ENCODE measurements around the gene CYBRD1.

CYBRD1 gene

GRCh38 chr2:171554991-171555615, 32.8 kb downstream of the CYBRD1 start:
- DNase-seq (ENCODE audit: low spot score), result no peak
- TF ChIP-seq CTCF (IDR thresholded peaks at IDR 0.05; ENCODE audit: extremely low read depth, missing control alignments), result no peak

- no peak for TF ChIP-seq CTCF (IDR thresholded peaks at IDR 0.05; ENCODE audit: extremely low read depth, missing control alignments)
Measured at GRCh38 chr2:171557363-171557762, 35.1 kb downstream of the CYBRD1 start.

GRCh38 chr2:171563301-171563700, 41.0 kb downstream of the CYBRD1 start:
- TF ChIP-seq CTCF (IDR thresholded peaks at IDR 0.05; ENCODE audit: extremely low read depth, missing control alignments), result no peak
- DNase-seq (ENCODE audit: low spot score), result no peak

More at GRCh38 chr2:171557363-171557762, 35.1 kb downstream of the CYBRD1 start:
- DNase-seq (ENCODE audit: low spot score), result no peak

- no peak for TF ChIP-seq CTCF (IDR thresholded peaks at IDR 0.05; ENCODE audit: extremely low read depth, missing control alignments)
- DNase-seq (ENCODE audit: low spot score), result no peak
Measured at GRCh38 chr2:171564463-171564862, 42.2 kb downstream of the CYBRD1 start.

- TF ChIP-seq CTCF (IDR thresholded peaks at IDR 0.05; ENCODE audit: extremely low read depth, missing control alignments), result no peak
- DNase-seq (ENCODE audit: low spot score), result no peak
Measured at GRCh38 chr2:171566057-171566456, 43.8 kb downstream of the CYBRD1 start.

GRCh38 chr2:171566753-171567152, 44.5 kb downstream of the CYBRD1 start:
- DNase-seq (ENCODE audit: low spot score), result no peak
- no peak for TF ChIP-seq CTCF (IDR thresholded peaks at IDR 0.05; ENCODE audit: extremely low read depth, missing control alignments)

GRCh38 chr2:171568089-171568488, 45.8 kb downstream of the CYBRD1 start:
- no peak for TF ChIP-seq CTCF (IDR thresholded peaks at IDR 0.05; ENCODE audit: extremely low read depth, missing control alignments)
- no peak for DNase-seq (ENCODE audit: low spot score)
